ENCODE measurements around the gene PRELID3B.

Gene PRELID3B

GRCh38 chr20:59069026-59069425 lies 26.4 kb upstream of the PRELID3B start:
- no peak overlapping the region for H3K4me3 ChIP-seq (ENCODE audit: control insufficient read depth, low read depth, low read length)
- no peak for TF ChIP-seq CTCF (conservative IDR thresholded peaks at IDR 0.05; ENCODE audit: control insufficient read depth, insufficient read depth, low read depth, low read length)
- no peak for DNase-seq (ENCODE audit: low read depth)

- no peak for DNase-seq (ENCODE audit: low read depth)
- TF ChIP-seq CTCF (conservative IDR thresholded peaks at IDR 0.05; ENCODE audit: control insufficient read depth, insufficient read depth, low read depth, low read length) = no peak
- no peak overlapping the region for H3K4me3 ChIP-seq (ENCODE audit: control insufficient read depth, low read depth, low read length)
Measured at GRCh38 chr20:59068534-59068933, 25.9 kb upstream of the PRELID3B start.

GRCh38 chr20:59064214-59064722 lies 21.7 kb upstream of the PRELID3B start:
- H3K4me3 ChIP-seq (ENCODE audit: control insufficient read depth, low read depth, low read length) = no peak overlapping the region
- no peak for DNase-seq (ENCODE audit: low read depth)
- TF ChIP-seq CTCF (conservative IDR thresholded peaks at IDR 0.05; ENCODE audit: control insufficient read depth, insufficient read depth, low read depth, low read length) = no peak

GRCh38 chr20:59063358-59064213 lies 21.0 kb upstream of the PRELID3B start:
- no peak overlapping the region for H3K4me3 ChIP-seq (ENCODE audit: control insufficient read depth, low read depth, low read length)
- peak; percentile 89 for DNase-seq (ENCODE audit: low read depth)
- TF ChIP-seq CTCF (conservative IDR thresholded peaks at IDR 0.05; ENCODE audit: control insufficient read depth, insufficient read depth, low read depth, low read length) = no peak

- TF ChIP-seq CTCF (conservative IDR thresholded peaks at IDR 0.05; ENCODE audit: control insufficient read depth, insufficient read depth, low read depth, low read length) = no peak
- DNase-seq (ENCODE audit: low read depth) = no peak
- no peak overlapping the region for H3K4me3 ChIP-seq (ENCODE audit: control insufficient read depth, low read depth, low read length)
Measured at GRCh38 chr20:59062081-59062480, 19.5 kb upstream of the PRELID3B start.

- no peak overlapping the region for H3K4me3 ChIP-seq (ENCODE audit: control insufficient read depth, low read depth, low read length)
- TF ChIP-seq CTCF (conservative IDR thresholded peaks at IDR 0.05; ENCODE audit: control insufficient read depth, insufficient read depth, low read depth, low read length) = peak; percentile 43
- DNase-seq (ENCODE audit: low read depth) = peak; percentile 40
Measured at GRCh38 chr20:59055302-59055701, 12.7 kb upstream of the PRELID3B start.

Data from fibroblast of mammary gland (primary cell).